SH-SY5Y (cell line): ENCODE measurements around the gene IKZF2.

Experiments
- GATA2 ChIP-seq: IDR thresholded peaks from 2 replicates; pipeline ENCODE4 v1.6.1; 2011; ENCODE audit warnings: mild to moderate bottlenecking, low read depth, low read length
- GATA3 ChIP-seq: IDR thresholded peaks from 2 replicates; pipeline ENCODE4 v1.6.1; 2011; ENCODE audit warnings: low read depth, mild to moderate bottlenecking, low read length, moderate library complexity

The IKZF2 gene

GRCh38 chr2:213151437-213152064, at the start of gene IKZF2:
TSS of gene IKZF2 (minus strand) at chr2:213151612. CDS start at chr2:213148629, 2,983 bp downstream.
- TF ChIP-seq GATA2: no peak; the same call in 1 of the 2 replicates
- no peak for TF ChIP-seq GATA3

DNA sequence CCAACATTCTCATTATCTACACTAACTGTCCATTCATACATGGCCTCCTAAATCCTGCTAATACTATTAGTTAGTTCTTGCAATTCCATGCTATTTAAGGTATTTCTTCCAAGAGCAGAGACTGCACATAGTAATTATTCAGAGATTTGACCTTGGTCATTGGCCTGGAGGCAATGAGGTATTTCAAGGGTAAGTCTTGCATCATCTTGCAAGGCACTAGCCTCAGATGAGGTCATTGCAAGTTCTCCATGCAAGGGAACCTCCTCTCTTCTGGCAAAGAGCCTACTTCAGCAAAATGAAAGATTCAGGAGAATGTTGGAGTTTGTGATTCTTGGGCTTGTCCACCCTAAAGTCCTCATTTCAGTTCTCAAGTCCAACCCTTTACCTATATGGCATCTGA, 48.5 kb upstream of the IKZF2 start:
- TF ChIP-seq GATA3 (no peak), GATA2 (no peak)

GRCh38 chr2:213189001-213189899, 37.8 kb upstream of the IKZF2 start:
- TF ChIP-seq GATA2 (no peak), GATA3 (no peak)

GRCh38 chr2:213188533-213188867, 37.1 kb upstream of the IKZF2 start:
- TF ChIP-seq GATA2 (no peak), GATA3 (no peak)

DNA sequence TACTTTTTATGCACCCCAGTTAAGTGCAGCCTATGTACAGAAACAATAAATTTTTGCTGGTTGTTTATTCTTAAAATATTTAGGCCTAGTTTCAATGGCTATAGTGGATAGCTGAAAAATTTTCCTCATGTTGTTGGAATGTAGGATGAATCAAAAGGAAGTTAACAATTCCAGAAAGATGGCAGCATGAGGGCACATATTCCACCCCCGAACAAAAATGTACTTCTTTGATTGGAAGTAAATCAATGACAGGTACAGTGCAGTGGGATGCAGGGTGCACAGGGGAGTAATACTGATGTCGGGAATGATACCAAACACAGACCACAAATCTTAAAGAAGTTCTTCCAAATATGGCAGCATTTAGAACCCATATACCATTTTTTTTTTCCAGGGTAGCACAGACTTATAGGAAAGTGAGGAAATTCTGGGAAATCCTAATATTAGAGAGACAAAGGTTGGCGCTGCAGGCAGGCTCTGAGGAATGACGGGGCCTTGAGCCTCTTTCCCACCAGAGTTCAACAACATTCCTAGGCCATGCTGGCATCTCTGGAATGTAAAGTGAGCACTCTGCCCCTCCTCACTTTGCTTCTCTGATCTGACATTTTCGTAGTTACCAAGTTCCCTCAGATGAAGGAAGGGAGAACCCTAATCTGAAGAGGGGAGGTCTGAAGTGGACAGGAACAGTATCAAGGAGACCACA, 36.6 kb upstream of the IKZF2 start:
- no peak for TF ChIP-seq GATA3
- no peak for TF ChIP-seq GATA2

GRCh38 chr2:213187386-213187785, 36.0 kb upstream of the IKZF2 start:
- TF ChIP-seq GATA2 (no peak), GATA3 (no peak)

- TF ChIP-seq GATA3 (no peak), GATA2 (no peak)
These were observed 33.9 kb upstream of the IKZF2 start for GRCh38 chr2:213185147-213185822.

- TF ChIP-seq GATA3 (no peak), GATA2 (no peak)
These were observed 30.3 kb upstream of the IKZF2 start for GRCh38 chr2:213181712-213182111.

DNA sequence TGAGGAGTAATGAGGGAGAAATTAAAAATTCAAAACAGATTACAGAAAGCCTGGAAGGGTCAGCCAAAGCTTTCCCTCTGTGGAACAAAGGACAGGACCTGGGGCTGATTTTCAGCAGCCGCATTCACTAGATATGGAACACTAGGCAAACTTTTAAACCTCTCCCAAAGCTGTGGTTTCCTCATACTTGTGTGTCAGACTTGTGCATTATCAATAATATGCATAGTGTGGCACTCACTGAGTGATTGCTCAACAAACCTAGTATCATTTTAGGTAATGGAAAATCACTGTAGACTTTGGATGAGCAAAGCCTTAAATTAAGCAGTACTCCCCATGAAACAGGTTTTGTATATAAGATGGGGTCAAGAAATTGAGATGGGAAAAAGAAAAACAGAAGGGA, 26.3 kb upstream of the IKZF2 start:
- TF ChIP-seq GATA3: no peak
- TF ChIP-seq GATA2: no peak

DNA sequence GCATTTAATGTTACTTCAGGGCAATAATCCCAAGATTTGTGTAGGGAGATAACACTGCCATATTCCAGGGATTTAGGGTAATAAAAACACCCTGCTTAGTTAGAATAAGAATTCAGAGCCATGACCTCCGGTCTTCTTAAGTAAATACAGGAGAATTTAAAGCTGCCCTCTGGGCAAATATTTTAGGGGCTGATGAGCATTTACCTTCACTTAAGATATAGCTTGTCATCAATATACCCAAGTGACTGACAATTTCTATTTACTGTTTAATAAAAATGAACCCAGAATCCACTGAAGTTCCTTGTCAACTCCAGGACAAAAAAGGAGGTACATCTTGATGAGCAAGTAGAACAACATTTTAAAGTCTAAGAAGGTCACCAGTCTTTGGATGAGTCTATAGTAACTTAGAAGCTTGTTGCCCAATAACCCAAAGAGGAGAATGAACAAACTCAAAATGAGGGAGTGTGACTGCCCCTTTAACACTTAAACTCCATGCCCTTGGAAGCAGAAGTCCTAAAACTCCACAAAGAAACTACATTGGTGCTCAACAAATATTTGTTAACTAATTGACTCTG, 24.3 kb upstream of the IKZF2 start:
- TF ChIP-seq GATA3 (no peak), GATA2 (no peak)

GRCh38 chr2:213172641-213173040, 21.2 kb upstream of the IKZF2 start:
- TF ChIP-seq GATA2 (no peak), GATA3 (no peak)

DNA sequence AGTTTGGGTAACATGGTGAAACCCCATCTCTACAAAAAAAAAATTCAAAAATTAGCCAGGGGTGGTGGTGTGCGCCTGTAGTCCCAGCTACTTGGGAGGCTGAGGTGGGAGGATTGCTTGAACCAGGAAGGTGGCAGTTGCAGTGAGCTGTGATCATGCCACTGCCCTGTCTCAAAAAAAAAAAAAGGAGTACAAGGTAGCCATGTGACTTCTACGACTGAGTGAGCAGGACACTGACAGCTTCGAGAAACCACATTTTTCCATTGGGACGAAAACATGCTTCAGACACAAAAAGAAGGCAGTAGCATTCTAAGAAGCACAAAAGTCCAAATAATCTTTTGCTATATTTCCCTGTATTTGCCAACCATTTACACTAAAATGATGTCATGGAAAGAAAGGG, 19.7 kb upstream of the IKZF2 start:
- TF ChIP-seq GATA2: no peak
- no peak for TF ChIP-seq GATA3

DNA sequence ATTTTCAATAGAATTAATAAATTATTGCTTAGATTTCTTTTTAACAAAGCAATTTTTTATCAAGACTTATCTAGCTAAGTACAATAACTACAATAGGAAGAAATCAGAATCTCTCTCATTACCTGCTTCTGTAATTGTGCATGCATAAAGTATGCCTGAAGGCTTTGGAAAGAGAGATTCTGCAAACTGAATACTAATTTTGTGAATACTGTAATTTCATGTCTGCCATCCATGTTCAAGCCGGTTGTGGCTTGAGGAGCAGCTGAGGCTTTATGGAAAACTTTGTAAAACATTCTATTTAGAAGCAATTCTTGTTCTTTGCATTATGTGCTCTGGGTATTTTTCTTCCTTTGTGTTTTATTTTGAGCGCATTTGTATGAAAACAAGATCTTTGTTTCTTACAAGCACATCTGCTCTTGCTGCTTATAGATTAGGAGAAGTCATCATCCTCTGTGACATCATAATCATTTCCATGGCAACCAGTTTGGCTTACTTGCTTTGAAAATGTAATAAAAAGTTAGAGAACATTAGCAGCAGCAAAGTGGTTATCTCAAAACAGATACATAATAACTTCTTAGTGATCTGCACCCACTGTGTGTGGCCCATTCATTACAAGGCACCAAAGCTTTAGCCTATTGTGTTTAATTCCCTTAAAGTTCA, 16.0 kb upstream of the IKZF2 start:
- TF ChIP-seq GATA2 (no peak), GATA3 (no peak)

DNA sequence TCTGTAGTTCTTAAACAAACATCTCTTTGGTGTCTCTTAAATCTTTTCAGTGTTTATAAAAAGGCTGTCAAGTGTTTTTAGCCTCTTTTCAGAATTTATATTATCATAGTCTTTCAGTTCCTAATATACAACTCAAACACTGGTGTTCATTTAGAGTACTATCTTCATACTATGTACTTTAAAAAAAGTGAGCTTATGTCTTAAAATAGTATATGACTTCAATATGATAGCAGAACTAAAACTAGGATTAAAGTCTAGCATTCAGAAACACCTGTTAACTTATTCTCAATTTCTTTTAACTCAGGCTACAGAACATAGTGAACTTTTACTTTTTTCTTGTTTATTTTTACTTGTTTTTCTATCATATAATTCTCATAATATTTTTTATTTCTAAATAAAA, 14.7 kb upstream of the IKZF2 start:
- TF ChIP-seq GATA2 (no peak), GATA3 (no peak)
